WI38 (cell line): ENCODE measurements around the gene OR6S1.
A peak's percentile ranks its signal among the peaks of the same experiment; 100 is the strongest.

Experiments used
- H3K4me3 ChIP-seq: 2 replicates; pipeline ENCODE4 v1.5.1; 2011; ENCODE audit warnings: low read depth, mild to moderate bottlenecking, control low read depth, low read length
- CTCF ChIP-seq: IDR thresholded peaks from 2 replicates; pipeline ENCODE4 v1.5.1; 2012; ENCODE audit warnings: low read depth, mild to moderate bottlenecking, control low read depth, low read length

Gene OR6S1

GRCh38 chr14:20641591-20641990 is at the start of gene OR6S1:
OR6S1 (minus strand) TSS chr14:20641691; CDS start chr14:20641691, 0 bp downstream.
- TF ChIP-seq CTCF = no peak
- no peak within 1 kb of the TSS for H3K4me3 ChIP-seq

- peak; percentile 60 for TF ChIP-seq CTCF
- H3K4me3 ChIP-seq = no peak overlapping the region
Observed at GRCh38 chr14:20690848-20691640, 49.6 kb upstream of the OR6S1 start.

- TF ChIP-seq CTCF = no peak
- no peak within 1 kb of the TSS for H3K4me3 ChIP-seq
Observed at GRCh38 chr14:20688167-20688839, 46.8 kb upstream of the OR6S1 start, which contains the start of gene ANG. ANG (plus strand) TSS chr14:20688764; CDS start chr14:20693565, 4,801 bp downstream.

DNA sequence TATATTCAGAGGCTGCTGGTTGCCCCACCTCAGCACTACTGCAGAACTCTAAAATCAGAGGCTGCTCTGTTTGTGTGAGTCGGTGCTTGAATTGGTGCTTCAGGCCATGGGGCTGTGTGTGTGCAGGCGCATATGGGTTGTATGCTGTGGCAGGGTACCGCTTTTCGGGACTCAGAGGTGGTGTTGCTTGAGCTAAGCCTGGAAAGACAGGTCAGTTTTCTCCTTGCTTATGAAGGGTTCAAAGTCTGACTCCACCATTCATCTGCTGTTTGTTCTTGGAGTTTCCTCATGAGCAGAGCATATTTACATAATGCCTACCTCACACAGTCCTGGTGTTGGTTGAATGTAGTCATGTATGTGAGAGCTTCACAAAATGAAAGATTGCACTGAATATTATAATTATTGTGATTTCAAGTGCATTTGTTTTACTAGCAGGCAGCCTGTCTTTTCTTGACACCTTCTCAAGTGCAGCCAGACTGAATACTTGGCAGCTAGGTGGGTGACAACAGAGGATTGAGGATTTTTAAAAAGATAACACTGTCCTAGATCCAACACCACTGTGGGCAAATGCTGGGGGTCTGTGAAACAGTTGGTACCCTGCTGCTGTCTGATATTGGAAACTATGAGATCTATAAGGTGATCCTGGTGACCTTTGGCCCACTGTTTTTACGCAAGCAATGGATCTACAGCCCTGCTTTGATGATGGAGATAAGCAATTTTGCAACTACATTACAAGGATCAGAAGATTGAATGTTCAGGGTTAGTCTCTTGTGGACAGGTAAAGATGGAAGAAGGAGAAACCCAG is 46.1 kb upstream of the OR6S1 start:
- H3K4me3 ChIP-seq = no peak overlapping the region
- TF ChIP-seq CTCF = no peak

- TF ChIP-seq CTCF = no peak
- no peak overlapping the region for H3K4me3 ChIP-seq
Observed at GRCh38 chr14:20686386-20687143, 45.1 kb upstream of the OR6S1 start.

DNA sequence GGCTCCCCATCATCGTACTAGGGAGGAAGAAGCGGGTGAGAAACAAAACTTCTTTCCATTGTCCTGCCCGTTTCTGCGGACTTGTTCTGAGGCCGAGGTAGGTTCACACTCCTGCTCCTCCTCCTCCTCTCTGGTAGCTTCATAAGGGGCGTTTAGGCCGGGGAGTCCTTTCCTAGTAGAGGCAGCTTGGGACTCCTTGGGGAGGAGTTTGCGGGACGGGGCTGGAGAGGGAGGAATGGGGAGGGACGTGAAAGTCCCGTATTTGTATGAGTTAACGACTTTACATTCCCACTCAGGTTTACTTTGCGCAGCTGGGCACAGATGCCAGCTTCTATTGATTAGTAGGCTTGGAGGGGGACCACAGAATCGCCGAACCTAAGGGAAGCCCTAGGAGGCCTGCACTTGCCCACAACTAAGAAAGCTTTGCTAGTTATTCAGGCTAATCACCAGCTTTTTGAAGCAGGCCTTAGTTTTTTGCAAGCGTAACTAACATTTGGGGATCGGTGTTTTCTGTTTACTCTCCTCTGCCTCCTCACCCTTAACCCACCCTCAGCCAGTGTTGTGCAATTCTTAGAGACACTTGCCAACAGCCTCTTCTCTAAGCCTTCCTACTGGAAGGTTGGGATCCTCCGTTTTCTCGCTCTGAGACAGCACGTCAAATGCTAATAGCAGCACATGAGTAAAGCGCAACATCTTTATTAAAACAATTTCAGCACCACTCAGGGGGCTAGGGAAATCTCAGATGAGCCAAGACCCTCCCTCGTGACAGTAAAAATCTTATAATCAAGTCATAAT is 43.4 kb upstream of the OR6S1 start:
- no peak for TF ChIP-seq CTCF
- H3K4me3 ChIP-seq = peak overlapping the region; percentile 82
